Neuron (in vitro differentiated cells): ENCODE measurements around the gene SLC18A3.

Experiments
- H2AFZ ChIP-seq: one replicate; pipeline ENCODE4 v1.6.1; 2013; ENCODE audit warnings: low read depth, mild to moderate bottlenecking, inconsistent platforms, low read length, moderate library complexity
- H3K27me3 ChIP-seq: one replicate; pipeline ENCODE4 v1.6.1; 2013; ENCODE audit warnings: low read length; ENCODE audit not compliant: insufficient read depth
- H3K36me3 ChIP-seq: one replicate; pipeline ENCODE4 v1.6.1; 2013; ENCODE audit warnings: low read length; ENCODE audit not compliant: insufficient read depth
- H3K4me1 ChIP-seq: one replicate; pipeline ENCODE4 v1.6.1; 2013; ENCODE audit warnings: low read length; ENCODE audit not compliant: insufficient read depth
- H3K4me3 ChIP-seq: 2 replicates; pipeline ENCODE4 v1.5.1; 2013; ENCODE audit warnings: mild to moderate bottlenecking, low read length, moderate library complexity
- H3K9me3 ChIP-seq: one replicate; pipeline ENCODE4 v1.6.1; 2013; ENCODE audit warnings: low read length

Gene SLC18A3

DNA sequence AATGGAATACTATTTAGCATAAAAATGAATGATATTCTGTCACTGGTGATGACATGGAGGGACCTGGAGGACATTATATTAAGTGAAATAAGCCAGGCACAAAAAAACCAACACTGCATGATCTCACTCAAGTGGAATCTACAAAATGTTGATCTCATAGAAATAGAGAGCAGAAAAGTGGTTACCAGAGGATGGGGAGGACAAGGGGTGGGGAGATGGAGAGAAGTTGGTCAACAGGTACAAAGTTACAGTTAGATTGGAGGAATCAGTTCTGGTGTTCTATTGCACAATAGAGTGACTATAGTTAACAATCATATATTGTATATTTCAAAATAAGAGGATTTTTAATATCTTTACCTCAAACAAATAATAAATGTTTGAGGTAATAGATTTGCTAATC lies 24.7 kb upstream of the SLC18A3 start:
- Histone ChIP-seq H3K9me3 (no peaks in the 10 kb centered on the region), H3K27me3 (no peaks in the 10 kb centered on the region), H3K4me1 (no peaks in the 10 kb centered on the region), H3K36me3 (no peaks in the 10 kb centered on the region), H2AFZ (no peak overlapping the region), H3K4me3 (no peak overlapping the region)

DNA sequence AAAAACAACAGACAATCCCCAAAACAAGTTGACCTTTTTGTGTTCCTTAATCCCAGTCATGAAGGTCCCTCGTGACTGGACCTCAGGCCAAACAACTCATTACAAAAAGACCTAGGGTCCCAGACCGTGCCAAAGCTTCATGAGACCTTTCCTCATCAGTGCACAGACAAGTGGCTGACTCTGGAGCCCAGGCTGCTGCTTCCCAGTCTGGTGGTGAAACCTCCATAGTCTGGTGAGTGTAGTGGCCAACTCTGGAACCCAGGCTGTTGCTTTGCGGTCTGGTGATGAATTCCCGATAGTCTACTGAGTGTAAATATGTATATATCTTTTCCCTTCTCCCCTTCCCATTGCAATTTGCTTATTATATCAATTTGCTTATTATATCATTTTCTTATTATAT lies 22.1 kb upstream of the SLC18A3 start:
- no peak overlapping the region for H2AFZ ChIP-seq
- H3K4me3 ChIP-seq = no peak overlapping the region
- H3K27me3 ChIP-seq = no peaks in the 10 kb centered on the region
- H3K9me3 ChIP-seq = no peaks in the 10 kb centered on the region
- no peaks in the 10 kb centered on the region for H3K36me3 ChIP-seq
- H3K4me1 ChIP-seq = no peaks in the 10 kb centered on the region

DNA sequence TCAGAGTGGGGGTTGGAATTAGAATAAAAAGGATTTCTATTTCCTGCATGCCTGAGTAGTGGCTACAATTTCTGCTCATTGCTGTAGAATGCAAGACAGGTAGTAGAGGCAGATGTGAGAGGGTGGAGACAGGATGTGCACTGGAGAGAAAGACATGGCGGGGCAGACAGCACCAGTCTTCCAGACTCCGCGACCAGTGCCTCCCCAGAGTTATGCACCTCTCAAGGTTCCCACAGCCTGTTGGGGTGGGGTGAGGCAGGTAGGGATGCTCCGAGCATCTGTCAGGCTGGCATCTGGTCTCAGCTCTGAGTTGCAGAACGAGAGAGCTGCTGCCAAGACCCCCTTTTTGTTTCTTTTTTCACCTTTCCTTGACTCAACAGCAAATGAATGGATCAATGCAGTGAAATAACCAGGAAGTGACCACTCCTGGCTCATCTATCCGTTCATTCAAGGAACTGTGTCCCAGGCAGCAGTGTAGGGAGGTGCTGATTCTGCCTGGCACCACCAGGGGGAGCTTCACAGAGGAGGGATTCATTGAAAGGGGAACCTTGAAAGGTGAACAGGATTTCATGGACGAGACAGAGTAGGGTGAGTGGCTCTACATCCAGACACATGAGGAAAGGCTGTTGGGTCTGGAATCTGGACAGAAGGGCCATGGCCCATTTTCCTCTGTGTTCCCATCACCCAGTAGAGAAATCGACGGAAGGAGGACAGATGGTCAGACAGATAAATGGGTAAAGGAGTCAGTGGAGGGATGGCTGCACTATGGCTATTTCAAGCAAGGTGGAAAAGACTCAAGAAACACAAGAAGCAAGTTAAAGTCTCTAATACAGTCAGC lies 17.2 kb upstream of the SLC18A3 start:
- no peaks in the 10 kb centered on the region for H3K36me3 ChIP-seq
- no peak overlapping the region for H2AFZ ChIP-seq
- H3K9me3 ChIP-seq = no peaks in the 10 kb centered on the region
- no peaks in the 10 kb centered on the region for H3K27me3 ChIP-seq
- no peaks in the 10 kb centered on the region for H3K4me1 ChIP-seq
- no peak overlapping the region for H3K4me3 ChIP-seq

- Histone ChIP-seq H3K4me1 (no peaks in the 10 kb centered on the region), H3K36me3 (no peaks in the 10 kb centered on the region), H3K27me3 (no peaks in the 10 kb centered on the region), H2AFZ (no peak overlapping the region), H3K9me3 (no peaks in the 10 kb centered on the region), H3K4me3 (no peak overlapping the region)
Measured at GRCh38 chr10:49593564-49593875, 16.6 kb upstream of the SLC18A3 start.

DNA sequence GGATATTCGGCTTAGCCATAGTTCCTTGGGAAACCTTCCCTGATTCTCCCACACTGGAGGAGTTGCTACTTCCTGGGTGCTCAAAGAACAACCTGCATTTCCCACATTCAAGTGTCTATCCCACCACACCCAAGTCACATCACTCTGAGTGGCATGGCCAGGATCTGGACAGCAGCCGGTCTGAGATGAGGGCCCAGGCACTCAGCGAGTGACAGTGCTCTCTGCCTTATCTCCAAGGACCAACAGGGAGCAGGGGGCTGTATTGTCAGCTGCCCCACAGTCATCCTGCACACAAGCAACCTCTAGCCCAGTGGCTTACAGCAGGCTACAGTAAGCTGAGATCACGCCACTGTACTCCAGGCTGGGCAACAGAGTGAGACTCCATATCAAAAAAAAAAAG lies 16.1 kb upstream of the SLC18A3 start:
- H3K27me3 ChIP-seq = peaks cover under 1% of the 10 kb centered on the region

GRCh38 chr10:49594594-49594993 lies 15.5 kb upstream of the SLC18A3 start:
- no peaks in the 10 kb centered on the region for H3K36me3 ChIP-seq
- no peaks in the 10 kb centered on the region for H3K9me3 ChIP-seq

More for the DNA sequence above, 16.1 kb upstream of the SLC18A3 start:
- Histone ChIP-seq H2AFZ (no peak overlapping the region), H3K9me3 (no peaks in the 10 kb centered on the region), H3K36me3 (no peaks in the 10 kb centered on the region), H3K4me1 (no peaks in the 10 kb centered on the region), H3K4me3 (no peak overlapping the region)

GRCh38 chr10:49595003-49595712 lies 15.0 kb upstream of the SLC18A3 start:
- no peaks in the 10 kb centered on the region for H3K9me3 ChIP-seq
- no peaks in the 10 kb centered on the region for H3K4me1 ChIP-seq
- no peaks in the 10 kb centered on the region for H3K36me3 ChIP-seq

More at GRCh38 chr10:49594594-49594993, 15.5 kb upstream of the SLC18A3 start:
- H3K4me3 ChIP-seq = no peak overlapping the region
- H3K27me3 ChIP-seq = peaks cover 3% of the 10 kb centered on the region
- no peak overlapping the region for H2AFZ ChIP-seq
- no peaks in the 10 kb centered on the region for H3K4me1 ChIP-seq

DNA sequence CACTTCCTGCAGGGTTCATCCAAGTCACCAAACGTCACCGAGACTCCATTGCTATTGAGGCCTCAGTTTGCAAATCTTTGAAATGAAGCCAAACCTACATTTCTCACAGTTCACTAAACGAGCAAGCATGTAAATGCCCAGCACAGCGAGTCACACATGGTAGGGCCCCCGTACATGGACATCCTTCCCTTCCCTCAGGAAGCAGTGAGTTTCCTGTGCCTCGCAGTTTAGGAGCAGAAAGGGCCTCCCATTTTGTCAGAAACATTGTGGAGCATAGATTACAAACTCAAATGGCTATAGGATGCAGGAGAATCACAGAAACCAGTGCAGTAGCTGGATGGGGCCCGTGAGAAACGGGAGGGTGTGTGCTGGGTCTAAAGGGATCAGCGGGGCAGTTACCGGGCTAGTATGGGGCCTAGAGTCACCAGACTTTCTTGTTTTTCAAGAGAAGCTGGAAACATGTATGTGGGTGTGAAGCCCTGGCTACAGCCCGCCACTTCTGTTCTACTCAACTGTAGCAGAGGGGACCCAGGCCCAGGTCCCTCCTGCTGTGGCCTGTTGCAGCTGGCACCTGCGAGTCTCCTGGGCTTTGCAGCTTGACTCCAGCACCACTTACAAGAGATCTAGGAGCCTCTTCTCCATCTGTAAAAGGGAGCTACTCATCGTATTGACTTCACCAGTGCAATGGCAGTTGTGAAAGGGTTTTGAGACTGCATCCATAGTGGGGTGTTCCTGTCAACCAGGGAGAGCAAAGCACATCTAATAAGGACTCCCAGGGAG lies 14.2 kb upstream of the SLC18A3 start:
- H3K9me3 ChIP-seq = no peaks in the 10 kb centered on the region
- no peaks in the 10 kb centered on the region for H3K4me1 ChIP-seq
- peaks cover 3% of the 10 kb centered on the region for H3K27me3 ChIP-seq
- no peaks in the 10 kb centered on the region for H3K36me3 ChIP-seq
- no peak overlapping the region for H3K4me3 ChIP-seq
- H2AFZ ChIP-seq = no peak overlapping the region

More at GRCh38 chr10:49595003-49595712, 15.0 kb upstream of the SLC18A3 start:
- no peak overlapping the region for H3K4me3 ChIP-seq
- H2AFZ ChIP-seq = no peak overlapping the region
- peaks cover 3% of the 10 kb centered on the region for H3K27me3 ChIP-seq

- Histone ChIP-seq H3K36me3 (no peaks in the 10 kb centered on the region), H3K27me3 (peaks cover 3% of the 10 kb centered on the region), H3K4me3 (no peak overlapping the region), H3K9me3 (no peaks in the 10 kb centered on the region), H2AFZ (no peak overlapping the region), H3K4me1 (no peaks in the 10 kb centered on the region)
Measured at GRCh38 chr10:49596493-49596809, 13.7 kb upstream of the SLC18A3 start.

DNA sequence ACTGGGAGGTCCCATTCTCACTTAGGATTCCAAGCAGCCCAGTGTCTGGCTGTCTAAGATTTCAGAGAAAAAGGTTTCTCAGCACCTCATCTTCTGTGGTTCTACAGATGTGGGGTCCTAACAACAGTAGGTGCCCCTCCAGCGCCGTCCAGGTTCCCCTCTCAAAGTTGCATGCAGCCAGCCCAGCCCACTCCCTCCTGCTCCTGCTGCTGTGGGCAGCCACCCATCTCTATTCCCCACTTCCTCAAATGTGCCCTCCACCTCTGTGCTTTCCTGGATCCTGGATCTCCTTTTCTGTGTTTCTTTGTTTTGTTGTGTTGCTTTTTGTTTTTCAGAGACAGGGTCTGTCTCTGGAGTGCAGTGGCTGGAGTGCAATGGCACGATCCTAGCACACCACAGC lies 13.3 kb upstream of the SLC18A3 start:
- Histone ChIP-seq H3K36me3 (no peaks in the 10 kb centered on the region), H3K27me3 (peaks cover 3% of the 10 kb centered on the region)

GRCh38 chr10:49597426-49598163 lies 12.5 kb upstream of the SLC18A3 start:
- H2AFZ ChIP-seq = no peak overlapping the region
- peaks cover 3% of the 10 kb centered on the region for H3K27me3 ChIP-seq
- no peaks in the 10 kb centered on the region for H3K36me3 ChIP-seq
- H3K9me3 ChIP-seq = no peaks in the 10 kb centered on the region
- H3K4me3 ChIP-seq = no peak overlapping the region
- H3K4me1 ChIP-seq = no peaks in the 10 kb centered on the region

More for the DNA sequence above, 13.3 kb upstream of the SLC18A3 start:
- Histone ChIP-seq H2AFZ (no peak overlapping the region), H3K4me1 (no peaks in the 10 kb centered on the region), H3K9me3 (no peaks in the 10 kb centered on the region), H3K4me3 (no peak overlapping the region)

GRCh38 chr10:49598164-49598856 lies 11.8 kb upstream of the SLC18A3 start:
- Histone ChIP-seq H3K4me1 (no peaks in the 10 kb centered on the region), H3K27me3 (peaks cover 3% of the 10 kb centered on the region), H2AFZ (no peak overlapping the region), H3K36me3 (no peaks in the 10 kb centered on the region), H3K9me3 (no peaks in the 10 kb centered on the region), H3K4me3 (no peak overlapping the region)
